Natural killer cell (primary cell): Measurements from ENCODE around the gene MED13L. TPM values are rescaled to one million over a fixed set of nuclear protein-coding genes. Genes with fewer than 3 reads are reported as not detected.

Source experiments
- ATAC-seq, 3 donors: fragments of 150-1000 bp in 2 of 3; fragments of 200-7000 bp in 1 of 3; cut with Tn5 transposase; 1 replicate in 1 of 3; 2 replicates in 2 of 3; pipeline ENCODE4 v1.10.0; 2021; ENCODE audit warnings: mild to moderate bottlenecking in 2 of 3, moderate library complexity in 2 of 3
- DNase-seq, 2 donors: peaks; one replicate each; pipeline versions ENCODE4 v3.0.0 to v3.0.0-alpha.2; 2013 to 2021; ENCODE audit warnings: mixed read lengths in 1 of 2
- H3K27ac ChIP-seq: one replicate; pipeline ENCODE4 v1.5.1; 2013; ENCODE audit warnings: mild to moderate bottlenecking, low read length
- H3K27me3 ChIP-seq: one replicate; pipeline ENCODE4 v1.6.1; 2013; ENCODE audit warnings: low read length; ENCODE audit not compliant: control insufficient read depth, insufficient read depth
- H3K36me3 ChIP-seq: one replicate; pipeline ENCODE4 v1.6.1; 2013; ENCODE audit warnings: low read length; ENCODE audit not compliant: control insufficient read depth, insufficient read depth
- H3K4me1 ChIP-seq: one replicate; pipeline ENCODE4 v1.6.1; 2013; ENCODE audit warnings: low read length; ENCODE audit not compliant: control insufficient read depth, insufficient read depth
- H3K4me3 ChIP-seq: one replicate; pipeline ENCODE4 v1.5.1; 2013; ENCODE audit warnings: low read length
- H3K9me3 ChIP-seq: one replicate; pipeline ENCODE4 v1.6.1; 2013; ENCODE audit warnings: low read length; ENCODE audit not compliant: control insufficient read depth, insufficient read depth
- H3K27ac Mint-ChIP-seq, 2 donors: one replicate each; pipeline ENCODE4 v1.8.0; 2022; ENCODE audit warnings: mild to moderate bottlenecking in 2 of 2, mixed read lengths in 2 of 2, moderate library complexity in 1 of 2
- H3K27me3 Mint-ChIP-seq, 2 donors: one replicate each; pipeline ENCODE4 v1.8.0; 2022; ENCODE audit warnings: low read depth in 2 of 2, mixed read lengths in 2 of 2
- H3K36me3 Mint-ChIP-seq: one replicate; pipeline ENCODE4 v1.8.0; 2022; ENCODE audit warnings: mixed read lengths
- H3K4me1 Mint-ChIP-seq, 2 donors: one replicate each; pipeline ENCODE4 v1.8.0; 2022; ENCODE audit warnings: mixed read lengths in 2 of 2
- H3K4me3 Mint-ChIP-seq: one replicate; pipeline ENCODE4 v1.8.0; 2022; ENCODE audit warnings: mild to moderate bottlenecking, moderate library complexity, mixed read lengths
- H3K9me3 Mint-ChIP-seq, 2 donors: one replicate each; pipeline ENCODE4 v1.8.0; 2022; ENCODE audit warnings: mixed read lengths in 2 of 2
- WGBS: methylation state at CpG from one replicate; pipeline ENCODE4 v1.1.7; 2013; ENCODE audit warnings: missing lambda C conversion rate; ENCODE audit not compliant: insufficient coverage; 5-methylcytosine and 5-hydroxymethylcytosine counted together
- intact Hi-C: fragments of 100-400 bp; cut with micrococcal nuclease; formaldehyde crosslinking; loops from one replicate; pipeline ENCODE4 v1.14.2; 2022
- total RNA-seq, 4 donors: library from RNA; stranded (reverse); fragments of 120-200 nt in 1 of 4; gene quantifications; one replicate each; pipeline versions ENCODE4 v1.2.3 to v1.2.4, GENCODE V29; 2013 to 2022
- TF ChIP-seq, protein P1 (sequence below): fragments of 200-600 bp; IDR thresholded peaks from one replicate; pipeline ENCODE4 v1.8.0; 2022; ENCODE audit warnings: antibody characterized with exemption

MED13L gene
- total RNA-seq, 3 donors from 2014 or later (not counting 1 experiment from before 2014, with no cell fraction given) = 237 to 316 (median 240) TPM

DNA sequence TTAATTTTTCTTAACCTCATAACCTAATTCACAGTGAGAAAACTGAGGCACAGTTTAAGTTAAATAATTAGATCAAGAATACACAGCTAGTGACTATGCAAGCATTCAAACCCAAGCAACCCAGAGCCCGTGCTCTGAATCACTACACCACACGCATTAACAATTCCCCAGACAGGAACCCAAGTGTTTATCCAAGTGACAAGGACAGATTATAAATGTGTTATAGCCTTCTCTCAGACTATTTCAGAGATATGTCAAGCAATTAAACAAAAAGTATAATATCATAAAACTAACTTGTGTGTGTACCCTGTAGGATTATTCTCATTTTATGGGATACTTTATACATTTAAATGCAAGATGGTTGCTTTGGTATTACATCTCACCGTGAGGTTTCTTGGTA, 43.8 kb downstream of the MED13L start:
- DNase-seq = no peak
- no peaks in the 10 kb centered on the region for H3K36me3 Mint-ChIP-seq
- TF ChIP-seq, protein P1, sequence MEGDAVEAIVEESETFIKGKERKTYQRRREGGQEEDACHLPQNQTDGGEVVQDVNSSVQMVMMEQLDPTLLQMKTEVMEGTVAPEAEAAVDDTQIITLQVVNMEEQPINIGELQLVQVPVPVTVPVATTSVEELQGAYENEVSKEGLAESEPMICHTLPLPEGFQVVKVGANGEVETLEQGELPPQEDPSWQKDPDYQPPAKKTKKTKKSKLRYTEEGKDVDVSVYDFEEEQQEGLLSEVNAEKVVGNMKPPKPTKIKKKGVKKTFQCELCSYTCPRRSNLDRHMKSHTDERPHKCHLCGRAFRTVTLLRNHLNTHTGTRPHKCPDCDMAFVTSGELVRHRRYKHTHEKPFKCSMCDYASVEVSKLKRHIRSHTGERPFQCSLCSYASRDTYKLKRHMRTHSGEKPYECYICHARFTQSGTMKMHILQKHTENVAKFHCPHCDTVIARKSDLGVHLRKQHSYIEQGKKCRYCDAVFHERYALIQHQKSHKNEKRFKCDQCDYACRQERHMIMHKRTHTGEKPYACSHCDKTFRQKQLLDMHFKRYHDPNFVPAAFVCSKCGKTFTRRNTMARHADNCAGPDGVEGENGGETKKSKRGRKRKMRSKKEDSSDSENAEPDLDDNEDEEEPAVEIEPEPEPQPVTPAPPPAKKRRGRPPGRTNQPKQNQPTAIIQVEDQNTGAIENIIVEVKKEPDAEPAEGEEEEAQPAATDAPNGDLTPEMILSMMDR = no peak
- no CpG with 5 or more reads among the region's 3 CpGs for WGBS
- intact Hi-C loops = no loop called here
- H3K27me3 Mint-ChIP-seq = no peaks in the 10 kb centered on the region
- no peaks in the 10 kb centered on the region for H3K36me3 ChIP-seq
- H3K27ac Mint-ChIP-seq = no peak overlapping the region
- H3K27ac ChIP-seq = no peak overlapping the region
- H3K9me3 Mint-ChIP-seq = no peaks in the 10 kb centered on the region
- H3K4me1 Mint-ChIP-seq = peaks cover 27 to 30% of the 10 kb centered on the region in 2 donors
- H3K27me3 ChIP-seq = no peaks in the 10 kb centered on the region
- ATAC-seq = no peak
- H3K4me3 ChIP-seq = no peak overlapping the region
- H3K9me3 ChIP-seq = no peaks in the 10 kb centered on the region
- H3K4me3 Mint-ChIP-seq = no peak overlapping the region
- H3K4me1 ChIP-seq = no peaks in the 10 kb centered on the region

DNA sequence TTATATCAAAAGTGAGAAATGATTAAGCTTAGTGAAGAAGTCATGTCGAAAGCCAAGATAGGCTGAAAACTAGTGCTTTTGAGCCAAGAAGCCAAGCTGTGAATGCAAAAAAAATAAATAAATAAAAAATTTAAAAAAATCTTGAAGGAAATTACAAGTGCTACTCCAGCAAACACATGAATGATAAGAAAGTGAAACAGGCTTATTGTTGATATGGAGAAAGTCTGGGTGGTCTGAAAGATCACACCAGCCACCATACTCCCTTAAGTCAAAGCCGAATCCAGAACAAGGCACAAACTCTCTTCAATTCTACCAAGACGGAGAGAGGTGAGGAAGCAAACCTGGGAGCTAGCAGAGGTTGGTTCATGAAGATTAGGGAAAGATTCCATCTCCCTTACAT, 49.7 kb downstream of the MED13L start:
- no peaks in the 10 kb centered on the region for H3K36me3 Mint-ChIP-seq
- TF ChIP-seq, protein P1 = no peak
- Histone ChIP-seq H3K36me3 (peaks cover 2% of the 10 kb centered on the region), H3K27me3 (no peaks in the 10 kb centered on the region), H3K4me1 (no peaks in the 10 kb centered on the region), H3K4me3 (no peak overlapping the region), H3K9me3 (no peaks in the 10 kb centered on the region), H3K27ac (no peak overlapping the region)
- no peaks in the 10 kb centered on the region for H3K27me3 Mint-ChIP-seq
- intact Hi-C loops = no loop called here
- WGBS = no CpG with 5 or more reads among the region's 3 CpGs
- DNase-seq = no peak
- H3K4me3 Mint-ChIP-seq = no peak overlapping the region
- H3K27ac Mint-ChIP-seq = no peak overlapping the region
- peaks cover 27 to 29% of the 10 kb centered on the region in 2 donors for H3K4me1 Mint-ChIP-seq
- no peaks in the 10 kb centered on the region for H3K9me3 Mint-ChIP-seq
- no peak for ATAC-seq

DNA sequence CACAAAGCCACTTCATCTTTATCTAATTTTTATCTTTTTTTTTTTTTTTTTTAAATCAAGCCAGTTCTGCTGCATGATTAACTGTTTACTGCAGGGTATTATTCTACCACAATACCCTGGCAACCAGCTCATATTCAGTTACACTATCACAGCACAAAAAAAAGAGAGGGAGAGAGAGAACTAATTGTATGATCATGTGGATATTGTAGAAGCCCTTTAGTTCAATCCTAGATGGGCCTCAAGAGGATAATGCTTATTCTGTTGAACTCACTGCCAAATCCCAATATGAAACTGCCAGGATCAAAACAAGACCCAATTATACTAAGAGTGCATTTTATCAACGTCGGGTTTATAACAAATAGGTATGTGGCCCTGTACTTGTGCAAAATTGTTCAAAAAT, 51.5 kb downstream of the MED13L start:
- WGBS = 100% methylated on average over 2 of the region's 2 CpGs
- Mint-ChIP-seq H3K4me3 (no peak overlapping the region), H3K27ac (no peak overlapping the region), H3K36me3 (no peaks in the 10 kb centered on the region), H3K9me3 (no peaks in the 10 kb centered on the region), H3K4me1 (peaks cover 32% of the 10 kb centered on the region in 2 donors), H3K27me3 (no peaks in the 10 kb centered on the region)
- Histone ChIP-seq H3K4me3 (no peak overlapping the region), H3K27ac (no peak overlapping the region), H3K4me1 (peaks cover 1% of the 10 kb centered on the region), H3K27me3 (no peaks in the 10 kb centered on the region), H3K9me3 (no peaks in the 10 kb centered on the region), H3K36me3 (peaks cover 2% of the 10 kb centered on the region)
- DNase-seq = no peak
- intact Hi-C loops = no loop called here
- ATAC-seq = no peak
- TF ChIP-seq, protein P1 = no peak

DNA sequence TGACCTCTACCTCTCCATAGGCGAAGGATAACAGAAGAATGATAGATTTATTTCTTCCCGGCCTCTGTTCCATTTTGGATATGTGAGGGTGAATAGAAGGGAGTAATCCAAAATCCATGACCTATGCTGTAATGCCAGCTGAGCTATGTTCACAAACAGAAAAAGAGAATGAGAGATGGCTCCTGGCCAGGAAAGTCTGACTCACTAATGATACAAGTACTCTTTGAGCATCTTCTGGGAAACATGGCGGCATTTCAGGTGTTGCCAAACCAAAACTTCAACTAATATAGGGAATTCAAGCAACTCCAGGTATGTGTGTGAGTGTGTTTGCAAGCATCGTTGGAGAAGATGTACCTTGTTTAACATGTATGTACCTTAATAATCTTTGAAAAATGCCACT, 55.1 kb downstream of the MED13L start:
- 100% methylated on average over 2 of the region's 4 CpGs for WGBS
- Histone ChIP-seq H3K9me3 (no peaks in the 10 kb centered on the region), H3K4me3 (no peak overlapping the region), H3K27me3 (no peaks in the 10 kb centered on the region), H3K36me3 (peaks cover 2% of the 10 kb centered on the region), H3K27ac (no peak overlapping the region), H3K4me1 (peaks cover 4% of the 10 kb centered on the region)
- no peaks in the 10 kb centered on the region for H3K9me3 Mint-ChIP-seq
- H3K27ac Mint-ChIP-seq = no peak overlapping the region
- TF ChIP-seq, protein P1 = no peak
- H3K4me3 Mint-ChIP-seq = no peak overlapping the region
- intact Hi-C loops = no loop called here
- no peak for ATAC-seq
- DNase-seq = no peak
- no peaks in the 10 kb centered on the region for H3K36me3 Mint-ChIP-seq
- peaks cover 28 to 35% of the 10 kb centered on the region in 2 donors for H3K4me1 Mint-ChIP-seq
- no peaks in the 10 kb centered on the region for H3K27me3 Mint-ChIP-seq
